HG03520 (cell line): ENCODE data around the gene BMP5.
"Not testable (repeated sequence)": the region's sequence is repeated elsewhere in the genome, so short reads cannot be mapped to it uniquely, and the experiment has no call there.

ENCODE experiments used
- ATAC-seq: cut with Tn5 transposase; IDR thresholded peaks from one replicate; pipeline ENCODE4 v1.9.1; 2021; ENCODE audit warnings: mild to moderate bottlenecking, moderate library complexity; ENCODE audit not compliant: unreplicated experiment

The BMP5 gene

GRCh38 chr6:55875400-55875799 lies at the start of gene BMP5:
BMP5 (minus strand) TSS chr6:55875590; CDS start chr6:55874865, 725 bp downstream.
- ATAC-seq: no peak

- ATAC-seq: no peak
Measured at GRCh38 chr6:55922406-55922805, 47.0 kb upstream of the BMP5 start.

- ATAC-seq: no peak
Measured at GRCh38 chr6:55919716-55920308, 44.4 kb upstream of the BMP5 start.

GRCh38 chr6:55918639-55919038 lies 43.2 kb upstream of the BMP5 start:
- no peak for ATAC-seq

GRCh38 chr6:55917751-55918415 lies 42.5 kb upstream of the BMP5 start:
- no peak for ATAC-seq

- no peak for ATAC-seq
Measured at GRCh38 chr6:55916188-55916587, 40.8 kb upstream of the BMP5 start.

- ATAC-seq: no peak
Measured at GRCh38 chr6:55913228-55914195, 38.1 kb upstream of the BMP5 start.

GRCh38 chr6:55910466-55910865 lies 35.1 kb upstream of the BMP5 start:
- ATAC-seq: not testable (repeated sequence)

- not testable (repeated sequence) for ATAC-seq
Measured at GRCh38 chr6:55909911-55910310, 34.5 kb upstream of the BMP5 start.

GRCh38 chr6:55902796-55903195 lies 27.4 kb upstream of the BMP5 start:
- no peak for ATAC-seq

GRCh38 chr6:55901765-55902270 lies 26.4 kb upstream of the BMP5 start:
- ATAC-seq: no peak

GRCh38 chr6:55898342-55898741 lies 23.0 kb upstream of the BMP5 start:
- no peak for ATAC-seq

GRCh38 chr6:55897346-55897745 lies 22.0 kb upstream of the BMP5 start:
- no peak for ATAC-seq

GRCh38 chr6:55895972-55896730 lies 20.8 kb upstream of the BMP5 start:
- ATAC-seq: no peak

- ATAC-seq: no peak
Measured at GRCh38 chr6:55892749-55893357, 17.5 kb upstream of the BMP5 start.

GRCh38 chr6:55888917-55889316 lies 13.5 kb upstream of the BMP5 start:
- peak; percentile 67 for ATAC-seq

GRCh38 chr6:55886185-55886836 lies 10.9 kb upstream of the BMP5 start:
- ATAC-seq: no peak

- ATAC-seq: no peak
Measured at GRCh38 chr6:55882718-55883569, 7.6 kb upstream of the BMP5 start.

- ATAC-seq: no peak
Measured at GRCh38 chr6:55877283-55877682, 1.9 kb upstream of the BMP5 start.
